GM19193 (cell line): ENCODE results near the gene USO1.

Experiments used
- POLR2A ChIP-seq: IDR thresholded peaks from 4 replicates; pipeline ENCODE4 v1.6.1; 2011; ENCODE audit not compliant: insufficient read depth, insufficient read length; ENCODE audit errors: extremely low read depth

Gene USO1

DNA sequence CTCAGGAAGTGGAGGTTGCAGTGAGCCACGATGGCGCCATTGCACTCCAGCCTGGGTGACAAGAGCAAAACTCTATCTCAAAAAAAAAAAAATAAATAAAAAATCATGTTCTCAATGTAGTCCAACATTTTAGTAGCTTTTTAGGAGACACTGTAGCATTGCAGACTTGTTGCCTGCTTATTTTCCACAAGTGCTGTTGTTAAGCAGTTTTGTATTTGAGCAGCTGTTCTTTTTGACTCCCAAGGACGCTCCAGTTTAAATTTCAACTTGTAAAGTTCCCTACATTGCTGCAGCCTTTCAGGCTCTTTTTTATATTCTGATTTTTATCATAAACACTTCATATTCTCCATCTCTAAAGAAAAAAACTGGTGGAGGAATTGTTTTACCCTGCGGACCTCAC is 94.7 kb downstream of the USO1 start:
- no peak for TF ChIP-seq POLR2A

DNA sequence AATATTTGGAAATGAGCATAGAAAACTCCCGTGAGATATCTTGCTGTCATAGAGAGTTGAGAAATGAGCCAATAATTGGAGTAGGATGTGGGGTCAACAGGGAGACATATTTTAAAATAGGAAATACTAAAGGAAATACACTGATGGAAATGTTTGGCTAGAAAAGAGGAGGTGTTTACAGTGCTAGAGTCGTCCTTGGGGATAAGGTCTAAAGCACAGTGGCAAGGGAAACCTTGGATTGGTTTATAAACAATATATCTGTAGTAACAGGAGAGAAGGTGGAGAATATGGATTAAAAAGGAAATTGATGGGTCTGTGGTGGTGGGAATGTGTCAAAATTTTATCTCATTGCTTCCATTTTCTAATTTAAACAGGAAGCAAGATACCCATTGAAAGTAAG is 95.8 kb downstream of the USO1 start:
- TF ChIP-seq POLR2A: no peak

DNA sequence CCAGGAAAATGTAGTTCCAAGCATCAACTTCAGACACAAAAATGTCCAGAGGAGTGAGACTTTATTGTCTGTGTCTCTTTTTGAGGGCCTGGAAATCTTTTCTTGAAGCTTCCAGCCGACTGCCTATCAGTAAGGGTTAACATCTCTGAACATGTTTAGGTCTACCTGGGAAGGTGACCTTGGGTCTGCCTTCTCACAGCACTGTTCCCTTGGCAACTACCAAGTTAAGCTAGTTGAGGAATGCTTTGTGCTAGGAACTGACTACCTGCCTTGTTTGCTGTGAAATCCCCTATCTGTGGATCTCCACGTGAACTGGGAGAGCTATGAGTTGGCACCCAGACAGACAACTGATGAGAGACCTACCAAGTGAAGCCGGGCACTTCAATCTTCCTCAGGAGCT is 96.3 kb downstream of the USO1 start:
- no peak for TF ChIP-seq POLR2A

DNA sequence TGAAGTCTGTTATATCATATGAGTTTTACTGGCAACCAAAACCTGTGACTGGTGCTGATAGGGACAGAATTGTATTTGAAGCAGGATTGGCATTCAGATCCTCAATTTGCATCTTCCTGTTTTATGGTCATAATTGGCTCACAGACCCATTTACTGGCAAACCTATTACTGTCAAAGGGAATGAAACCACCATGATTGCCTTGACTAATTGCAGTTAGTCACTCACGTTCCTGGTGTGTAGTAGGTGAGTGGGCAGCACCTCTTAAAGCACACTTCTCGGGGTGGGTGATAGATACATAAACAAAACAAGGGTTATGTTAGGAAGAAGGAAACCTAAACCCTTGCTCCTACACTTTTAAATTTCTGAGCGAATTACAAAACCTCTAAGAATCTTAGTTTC is 96.8 kb downstream of the USO1 start:
- no peak for TF ChIP-seq POLR2A

DNA sequence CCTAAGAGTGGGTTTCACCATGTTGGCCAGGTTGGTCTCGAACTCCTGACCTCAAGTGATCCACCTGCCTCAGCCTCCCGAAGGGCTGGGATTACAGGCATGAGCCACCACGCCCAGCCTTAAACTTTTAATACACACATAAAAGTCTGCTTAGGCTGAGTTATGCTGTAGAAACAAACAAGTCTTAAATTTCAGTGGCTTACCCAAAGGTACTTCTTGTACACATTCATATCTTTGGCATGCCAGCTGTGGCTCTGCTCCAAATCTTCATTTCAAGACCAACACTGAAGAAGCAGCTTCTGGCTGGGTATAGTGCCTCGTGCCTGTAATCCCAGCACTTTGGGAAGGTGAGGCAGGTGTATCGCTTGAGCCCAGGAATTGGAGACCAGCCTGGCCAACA is 97.6 kb downstream of the USO1 start:
- TF ChIP-seq POLR2A: no peak

DNA sequence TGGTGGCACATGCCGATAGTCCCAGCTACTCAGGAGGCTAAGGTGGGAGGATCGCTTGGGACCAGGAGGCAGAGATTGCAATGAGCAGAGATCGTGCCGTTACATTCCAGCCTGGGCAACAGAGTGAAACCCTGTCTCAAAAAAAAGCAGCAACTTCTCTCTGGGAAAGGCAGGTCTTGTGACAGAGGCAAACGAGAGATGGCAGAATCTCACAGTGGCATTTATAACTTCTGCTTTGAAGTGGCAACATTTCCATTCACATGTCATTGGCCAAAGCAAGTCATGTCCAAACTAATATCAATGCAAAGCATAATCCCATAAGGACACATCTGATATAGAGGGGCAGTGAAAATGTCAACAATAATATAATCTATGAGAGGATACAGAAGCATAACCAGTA is 98.0 kb downstream of the USO1 start:
- no peak for TF ChIP-seq POLR2A

DNA sequence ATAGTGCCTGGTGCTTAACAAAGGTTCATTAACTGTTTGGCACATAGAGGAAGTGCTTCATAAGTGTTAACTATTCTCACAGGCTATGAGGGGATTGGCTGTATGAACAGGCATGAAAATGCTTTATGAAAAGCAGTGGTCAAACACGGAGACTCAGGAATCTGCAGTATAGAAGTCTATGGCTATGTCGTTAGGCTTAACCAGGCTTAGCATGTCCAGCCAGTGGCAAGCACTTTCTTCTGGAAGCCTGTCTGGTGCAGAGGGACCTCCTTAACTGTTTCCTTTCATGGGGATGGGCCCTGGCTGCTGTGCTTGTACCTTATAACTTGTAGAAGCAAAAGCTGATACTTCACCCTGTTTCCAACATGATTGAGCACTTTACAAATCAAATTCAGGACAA is 99.4 kb downstream of the USO1 start:
- TF ChIP-seq POLR2A: no peak

DNA sequence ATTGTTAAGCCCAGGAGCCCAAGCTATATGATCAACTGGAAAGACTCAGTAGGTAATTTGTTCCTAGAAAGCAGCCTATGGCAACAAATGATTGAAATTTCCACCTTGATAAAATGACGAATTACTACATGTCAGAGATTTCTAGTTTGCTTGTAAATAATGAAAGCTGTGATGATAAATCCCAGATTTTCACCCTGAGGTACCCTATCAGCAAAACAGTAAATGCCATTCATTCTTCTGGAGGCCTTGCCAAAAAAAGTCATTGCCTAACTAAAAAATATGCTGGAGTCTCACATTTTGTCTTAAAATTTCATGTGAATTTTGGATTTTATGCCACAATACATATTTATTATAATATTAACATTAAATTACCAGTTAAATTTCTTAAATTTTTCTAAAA is 106.5 kb downstream of the USO1 start:
- no peak for TF ChIP-seq POLR2A

DNA sequence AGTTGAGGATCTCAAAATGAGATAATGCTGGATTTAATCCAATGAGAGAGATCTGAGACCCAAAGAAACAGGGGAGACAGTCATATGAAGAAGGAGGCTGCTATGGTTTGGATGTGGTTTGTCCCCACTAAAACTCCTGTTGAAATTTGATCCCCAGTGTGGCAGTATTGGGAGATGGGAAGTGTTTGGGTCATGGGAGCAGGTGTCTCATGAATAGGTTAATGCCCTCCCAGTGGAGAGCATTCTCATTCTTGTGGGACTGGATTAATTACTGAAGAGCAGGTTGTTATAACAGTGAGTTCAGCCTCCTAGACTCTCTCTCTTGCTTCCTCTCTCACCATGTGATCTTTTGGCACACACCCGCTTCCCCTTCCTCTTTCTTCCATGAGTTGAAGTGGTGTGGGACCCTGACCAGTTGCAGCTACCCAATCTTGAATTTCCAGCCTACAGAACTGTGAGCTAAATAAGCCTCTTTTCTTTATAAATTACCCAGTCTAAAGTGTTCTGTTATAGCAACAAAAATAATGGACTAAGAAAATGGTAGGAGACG is 107.6 kb downstream of the USO1 start:
- no peak for TF ChIP-seq POLR2A

DNA sequence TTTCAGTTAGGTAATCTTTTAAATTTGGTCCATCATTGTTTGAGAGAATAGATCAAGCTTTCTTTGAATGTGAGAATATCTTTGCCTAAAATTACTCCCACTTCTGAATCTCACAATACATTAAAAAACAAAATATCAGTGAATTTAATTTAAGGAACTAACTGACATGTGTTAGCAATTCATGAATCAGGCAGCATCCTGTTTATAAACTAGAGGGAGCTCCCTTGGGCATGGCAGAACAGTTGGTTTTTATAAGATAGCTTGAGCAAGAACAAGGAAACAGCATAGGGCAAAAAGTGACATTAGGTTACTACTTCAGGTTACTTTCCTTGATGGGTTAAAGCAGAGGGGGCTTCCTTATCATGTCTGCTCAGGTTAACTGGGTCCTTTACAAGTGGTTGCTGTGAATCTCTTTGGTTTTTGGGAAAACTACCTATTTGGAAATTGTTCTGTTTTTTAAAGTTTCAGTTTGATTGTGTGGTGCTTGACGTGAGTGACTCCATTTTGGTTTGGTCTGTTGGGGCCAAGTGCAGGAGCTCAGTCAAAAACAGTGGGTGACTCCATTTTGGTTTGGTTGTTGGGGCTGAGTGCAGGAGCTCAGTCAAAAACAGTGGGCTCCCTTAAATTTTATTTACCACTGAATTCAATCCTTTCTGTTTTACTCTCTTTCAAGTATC is 109.9 kb downstream of the USO1 start:
- no peak for TF ChIP-seq POLR2A

DNA sequence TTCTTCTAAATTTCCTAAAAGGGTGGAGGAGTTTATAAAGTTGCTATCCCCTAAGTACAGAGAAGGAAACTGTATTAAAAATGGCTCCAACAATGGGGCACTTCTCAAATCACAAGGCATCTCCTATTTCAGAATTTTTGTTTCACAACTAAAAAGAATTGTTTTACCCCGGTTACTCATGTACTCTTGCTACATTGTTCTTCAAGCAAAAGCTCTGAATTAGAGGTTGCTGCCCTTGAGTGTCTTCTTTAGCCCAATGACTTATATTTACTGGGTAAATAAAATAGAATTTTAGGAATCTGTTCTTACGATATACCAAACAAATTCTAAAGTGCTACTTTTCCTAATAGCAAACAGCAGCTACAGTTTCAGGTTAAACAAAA is 110.4 kb downstream of the USO1 start:
- TF ChIP-seq POLR2A: no peak

DNA sequence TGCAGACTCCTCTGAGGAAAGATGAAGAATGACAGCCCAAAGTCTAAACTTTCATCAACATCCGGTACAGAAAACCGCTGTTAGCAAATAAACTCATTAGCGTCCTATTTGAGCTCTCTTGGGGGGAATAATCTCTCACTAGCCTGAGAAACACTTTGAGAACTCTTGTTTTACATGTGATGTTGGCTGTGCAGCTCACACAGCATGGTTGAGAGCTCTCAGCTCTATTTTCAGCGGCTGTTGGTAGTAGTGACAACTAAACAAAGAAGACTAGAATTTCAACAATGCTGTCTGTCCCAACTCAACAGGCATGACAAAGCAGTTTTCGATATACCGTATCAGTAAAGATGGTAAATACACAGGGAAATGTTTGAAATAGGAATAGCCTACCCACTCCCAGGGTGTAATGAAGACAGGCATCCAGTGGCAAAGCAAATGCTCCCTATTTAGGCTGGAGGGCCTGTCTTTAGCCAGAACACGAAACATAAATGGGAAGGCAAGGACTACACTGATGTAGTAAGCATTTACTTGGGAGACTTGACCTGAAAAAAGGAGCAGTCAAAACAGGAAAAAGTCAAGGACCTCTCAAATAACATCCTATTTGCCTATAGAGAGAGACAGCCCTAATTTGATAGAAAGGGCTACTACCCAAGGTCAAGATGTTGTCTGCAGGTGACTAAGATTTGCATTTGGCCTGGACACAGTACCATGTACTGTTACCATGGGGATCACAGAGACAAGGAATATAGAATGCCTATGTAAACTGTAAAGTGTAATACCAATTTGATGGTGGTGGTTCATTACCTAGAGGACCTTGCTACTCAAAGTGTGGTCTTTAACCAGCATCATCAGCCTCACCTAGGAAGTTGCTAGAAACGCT is 117.5 kb downstream of the USO1 start:
- no peak for TF ChIP-seq POLR2A

DNA sequence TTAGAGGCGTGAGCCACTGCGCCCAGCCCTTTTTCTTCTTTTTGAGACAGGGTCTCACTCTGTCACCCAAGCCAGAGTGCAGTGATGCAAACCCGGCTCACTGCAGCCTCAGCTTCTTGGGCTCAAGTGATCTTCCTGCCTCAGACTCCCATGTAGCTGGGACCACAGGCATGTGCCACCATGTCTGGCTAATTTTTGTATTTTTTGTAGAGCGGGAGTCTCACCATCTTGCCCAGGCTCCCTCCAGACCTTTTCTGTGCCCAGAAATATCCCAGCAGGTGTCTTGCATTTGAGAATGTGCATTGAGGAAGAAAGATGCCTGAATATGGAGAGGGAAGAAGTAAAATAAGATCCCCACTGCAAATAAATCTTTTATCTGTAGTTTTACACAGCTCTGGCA is 119.2 kb downstream of the USO1 start:
- no peak for TF ChIP-seq POLR2A

DNA sequence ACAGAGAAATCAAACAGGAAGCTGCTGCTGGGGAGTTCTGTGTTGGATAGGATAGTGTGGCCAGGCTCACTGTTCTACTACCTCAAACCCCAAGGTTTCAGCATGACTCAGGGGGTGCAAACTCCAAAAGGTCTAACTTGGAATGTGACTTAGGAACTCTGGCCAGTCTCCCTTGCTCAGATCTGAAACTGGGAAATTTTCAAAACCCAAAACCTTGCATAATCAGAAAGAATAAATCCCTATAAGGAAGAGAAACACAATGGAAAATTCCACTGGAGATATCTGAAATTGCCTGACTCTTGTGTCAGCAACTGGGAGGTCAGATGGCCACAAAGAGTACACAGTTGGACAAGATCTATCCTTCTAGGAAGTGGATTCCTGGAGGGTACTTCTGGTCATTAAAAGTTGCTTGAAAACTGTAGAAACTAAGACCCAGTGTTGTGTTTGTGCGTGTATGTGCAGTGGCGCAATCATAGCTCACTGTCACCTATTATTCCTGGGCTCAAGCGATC is 119.8 kb downstream of the USO1 start:
- TF ChIP-seq POLR2A: no peak

DNA sequence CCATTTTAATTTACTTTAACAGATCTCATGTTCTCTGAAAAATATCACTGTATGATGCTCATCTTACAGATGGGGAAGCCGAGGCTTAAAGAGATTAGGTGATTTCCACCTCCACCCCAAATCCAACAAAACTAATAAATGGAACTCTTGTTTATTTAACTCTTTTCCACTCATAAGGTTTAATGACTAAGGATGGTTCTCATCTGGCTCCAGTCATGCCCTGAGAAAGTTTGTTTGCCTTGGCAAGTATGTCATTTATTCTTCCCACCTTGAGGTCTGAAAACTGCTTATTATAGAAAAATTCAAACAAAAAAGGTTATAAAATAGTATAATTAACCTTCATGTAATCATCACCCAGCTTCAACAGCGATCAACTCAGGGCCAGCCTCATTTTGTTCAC is 121.6 kb downstream of the USO1 start:
- no peak for TF ChIP-seq POLR2A

DNA sequence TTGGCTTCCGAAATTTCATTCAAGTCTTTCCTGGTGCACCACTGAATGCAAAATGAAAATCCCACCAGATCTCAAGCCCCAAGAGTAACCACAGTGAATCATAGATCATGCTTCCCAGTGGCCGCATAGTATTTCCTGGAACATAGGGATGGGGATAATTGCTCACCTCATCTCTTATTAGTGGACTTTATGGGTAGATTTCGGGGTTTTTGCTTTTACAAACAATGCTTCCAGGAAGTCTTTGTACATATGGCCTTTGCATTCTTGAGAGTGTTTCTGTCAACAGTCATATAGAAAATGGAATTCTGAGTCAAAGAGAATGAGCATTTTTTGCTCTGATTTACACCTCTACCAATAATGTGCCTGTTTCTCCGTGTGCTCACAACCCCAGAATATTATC is 124.5 kb downstream of the USO1 start:
- no peak for TF ChIP-seq POLR2A

DNA sequence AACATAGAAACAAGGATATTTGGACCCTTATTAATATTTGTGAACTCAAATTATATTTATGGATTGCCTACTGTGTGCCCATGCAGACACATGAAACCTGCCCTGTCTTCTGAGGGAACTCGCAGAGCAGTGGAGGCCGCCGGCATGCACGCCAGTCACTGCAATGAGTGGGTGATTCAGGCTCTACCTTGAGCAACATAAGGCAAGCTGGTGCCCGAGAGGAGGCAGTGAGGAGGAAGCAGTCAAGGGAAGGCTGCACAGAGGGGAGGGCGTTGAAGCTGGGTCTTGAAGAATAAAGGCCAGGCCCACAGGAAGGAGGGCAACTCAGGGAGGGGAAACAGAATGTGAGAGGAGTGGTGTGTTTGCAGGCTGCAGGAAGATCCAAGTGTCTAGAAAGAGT is 125.1 kb downstream of the USO1 start:
- no peak for TF ChIP-seq POLR2A

DNA sequence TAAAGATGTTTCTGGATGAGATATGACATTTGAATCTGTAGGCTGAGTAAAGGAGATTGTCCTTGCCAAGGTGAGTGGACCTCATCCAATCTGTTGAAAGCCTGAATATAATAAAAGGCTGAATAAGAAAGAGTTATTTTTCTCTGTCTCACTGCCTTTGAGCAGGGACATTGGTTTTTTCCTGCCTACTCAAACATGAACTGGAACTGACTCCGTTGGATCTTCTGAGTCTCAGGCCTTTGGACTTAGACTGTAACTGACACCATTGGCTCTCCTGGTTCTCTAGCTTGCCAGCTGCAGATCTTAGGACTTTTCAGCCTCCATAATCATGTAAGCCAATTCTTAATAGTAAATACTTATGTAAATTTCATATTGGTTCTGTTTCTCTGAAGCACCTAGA is 134.3 kb downstream of the USO1 start:
- no peak for TF ChIP-seq POLR2A
